NT2/D1 (cell line): ENCODE results near the gene BIRC5.
"Not testable (repeated sequence)": the region's sequence is repeated elsewhere in the genome, so short reads cannot be mapped to it uniquely, and the experiment has no call there.

ENCODE experiments used
- DNase-seq: peaks from one replicate; pipeline ENCODE4 v3.0.0-alpha.2; 2011; ENCODE audit warnings: low read depth, low spot score
- H3K27me3 ChIP-seq: 2 replicates; pipeline ENCODE4 v1.6.0; 2011; ENCODE audit warnings: mild to moderate bottlenecking; ENCODE audit not compliant: insufficient read length, insufficient read depth
- H3K36me3 ChIP-seq: 2 replicates; pipeline ENCODE4 v1.6.1; 2011; ENCODE audit warnings: mild to moderate bottlenecking, low read length, mixed read lengths; ENCODE audit not compliant: insufficient read depth, insufficient read length
- H3K4me1 ChIP-seq: 2 replicates; pipeline ENCODE4 v1.5.1; 2011; ENCODE audit not compliant: insufficient read depth, insufficient read length
- H3K4me3 ChIP-seq: 2 replicates; pipeline ENCODE4 v1.5.1; 2011; ENCODE audit warnings: low read depth; ENCODE audit not compliant: insufficient read length
- H3K9ac ChIP-seq: 2 replicates; pipeline ENCODE4 v1.6.0; 2011; ENCODE audit warnings: low read depth; ENCODE audit not compliant: insufficient read length
- H3K9me3 ChIP-seq: 2 replicates; pipeline ENCODE4 v1.5.1; 2011; ENCODE audit warnings: mild to moderate bottlenecking, low read length; ENCODE audit not compliant: insufficient read depth
- SUZ12 ChIP-seq: IDR thresholded peaks from 2 replicates; pipeline ENCODE4 v1.6.1; 2011; ENCODE audit not compliant: insufficient read length, insufficient read depth; ENCODE audit errors: extremely low read depth
- YY1 ChIP-seq: IDR thresholded peaks from 2 replicates; pipeline ENCODE4 v1.6.1; 2011; ENCODE audit not compliant: insufficient read length, insufficient read depth
- ZNF274 ChIP-seq: IDR thresholded peaks from 2 replicates; pipeline ENCODE4 v1.6.1; 2011; ENCODE audit warnings: mild to moderate bottlenecking, low read depth, low read length

The BIRC5 gene

GRCh38 chr17:78234261-78234865 is 20.3 kb downstream of the BIRC5 start:
- H3K9ac ChIP-seq = peak overlapping the region; percentile 61
- no peaks in the 10 kb centered on the region for H3K9me3 ChIP-seq
- H3K4me1 ChIP-seq = peaks cover 18% of the 10 kb centered on the region
- no peak overlapping the region for H3K4me3 ChIP-seq
- peaks cover 30% of the 10 kb centered on the region for H3K27me3 ChIP-seq
- no peak for DNase-seq
- H3K36me3 ChIP-seq = no peaks in the 10 kb centered on the region
- no peak for TF ChIP-seq SUZ12
- no peak for TF ChIP-seq ZNF274
- no peak for TF ChIP-seq YY1

GRCh38 chr17:78235022-78235421 is 21.0 kb downstream of the BIRC5 start:
- H3K4me1 ChIP-seq = peaks cover 18% of the 10 kb centered on the region

GRCh38 chr17:78235885-78236284 is 21.8 kb downstream of the BIRC5 start:
- TF ChIP-seq SUZ12 (no peak), YY1 (no peak), ZNF274 (no peak)
- Histone ChIP-seq H3K4me1 (peaks cover 21% of the 10 kb centered on the region), H3K4me3 (no peak overlapping the region), H3K9ac (no peak overlapping the region), H3K36me3 (no peaks in the 10 kb centered on the region), H3K27me3 (peaks cover 22% of the 10 kb centered on the region), H3K9me3 (no peaks in the 10 kb centered on the region)
- no peak for DNase-seq

More at GRCh38 chr17:78235022-78235421, 21.0 kb downstream of the BIRC5 start:
- not testable (repeated sequence) for H3K9ac ChIP-seq, DNase-seq, H3K36me3 ChIP-seq, H3K4me3 ChIP-seq, H3K9me3 ChIP-seq
- peaks cover 30% of the 10 kb centered on the region for H3K27me3 ChIP-seq

- H3K36me3 ChIP-seq = no peaks in the 10 kb centered on the region
- peaks cover 15% of the 10 kb centered on the region for H3K27me3 ChIP-seq
- no peak overlapping the region for H3K4me3 ChIP-seq
- TF ChIP-seq SUZ12 = no peak
- no peak for TF ChIP-seq YY1
- TF ChIP-seq ZNF274 = no peak
- H3K4me1 ChIP-seq = peaks cover 19% of the 10 kb centered on the region
- H3K9ac ChIP-seq = peak overlapping the region; percentile 53
- DNase-seq = no peak
- no peaks in the 10 kb centered on the region for H3K9me3 ChIP-seq
Measured at GRCh38 chr17:78236362-78237127, 22.5 kb downstream of the BIRC5 start.

- no peak overlapping the region for H3K9ac ChIP-seq
- no peak overlapping the region for H3K4me3 ChIP-seq
- no peaks in the 10 kb centered on the region for H3K36me3 ChIP-seq
- H3K4me1 ChIP-seq = peaks cover 19% of the 10 kb centered on the region
- no peak for TF ChIP-seq YY1
- TF ChIP-seq SUZ12 = no peak
- no peak for TF ChIP-seq ZNF274
- H3K27me3 ChIP-seq = peaks cover 7% of the 10 kb centered on the region
- H3K9me3 ChIP-seq = no peaks in the 10 kb centered on the region
- no peak for DNase-seq
Measured at GRCh38 chr17:78237401-78238012, 23.5 kb downstream of the BIRC5 start.

GRCh38 chr17:78238823-78239488 is 24.9 kb downstream of the BIRC5 start:
- peak overlapping the region; percentile 50 for H3K9ac ChIP-seq
- H3K9me3 ChIP-seq = no peaks in the 10 kb centered on the region
- no peaks in the 10 kb centered on the region for H3K36me3 ChIP-seq
- DNase-seq = no peak
- TF ChIP-seq ZNF274 = no peak
- TF ChIP-seq SUZ12 = no peak
- TF ChIP-seq YY1 = no peak
- H3K27me3 ChIP-seq = no peaks in the 10 kb centered on the region
- no peak overlapping the region for H3K4me3 ChIP-seq
- peaks cover 15% of the 10 kb centered on the region for H3K4me1 ChIP-seq

GRCh38 chr17:78239489-78239931 is 25.5 kb downstream of the BIRC5 start:
- no peaks in the 10 kb centered on the region for H3K9me3 ChIP-seq
- peak overlapping the region; percentile 18 for H3K9ac ChIP-seq
- no peaks in the 10 kb centered on the region for H3K27me3 ChIP-seq
- TF ChIP-seq ZNF274 (no peak), YY1 (no peak), SUZ12 (no peak)
- DNase-seq = no peak
- peaks cover 15% of the 10 kb centered on the region for H3K4me1 ChIP-seq
- no peaks in the 10 kb centered on the region for H3K36me3 ChIP-seq
- H3K4me3 ChIP-seq = no peak overlapping the region
